Testis (tissue), 2 donors: Measurements from ENCODE around the gene ZFYVE26.

ENCODE experiments used
- POLR2A ChIP-seq: fragments of 450-650 bp; IDR thresholded peaks from one replicate; pipeline ENCODE4 v1.6.1; 2017; ENCODE audit warnings: antibody characterized with exemption, mild to moderate bottlenecking, moderate library complexity
- TF ChIP-seq, protein P1 (sequence below), 3 experiments: fragments of 450-650 bp in 2 of 3; fragments of 200-600 bp in 1 of 3; sonication (generic) in 1 of 3; IDR thresholded peaks; one replicate each; pipeline ENCODE4 v1.5.1; 2016 to 2019; ENCODE audit warnings: antibody characterized with exemption in 3 of 3, mild to moderate bottlenecking in 2 of 3, moderate library complexity in 1 of 3

DNA sequence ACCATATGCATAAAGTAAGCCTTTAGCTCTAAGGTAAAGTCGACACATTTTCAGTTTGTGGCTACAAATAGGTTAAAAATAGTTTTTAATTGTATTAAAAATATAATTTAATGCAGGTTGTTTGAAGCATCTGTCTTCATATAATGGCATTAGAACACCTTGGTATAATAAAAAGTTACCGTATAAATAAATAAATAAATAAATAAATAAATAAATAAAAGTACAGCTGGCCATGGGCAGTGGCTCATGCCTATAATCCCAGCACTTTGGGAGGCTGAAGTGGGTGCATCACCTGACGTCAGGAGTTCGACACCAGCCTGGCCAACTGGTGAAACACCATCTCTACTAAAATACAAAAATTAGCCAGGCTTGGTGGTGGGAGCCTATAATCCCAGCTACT lies 15.6 kb downstream of the ZFYVE26 start:
- TF ChIP-seq, protein P1, sequence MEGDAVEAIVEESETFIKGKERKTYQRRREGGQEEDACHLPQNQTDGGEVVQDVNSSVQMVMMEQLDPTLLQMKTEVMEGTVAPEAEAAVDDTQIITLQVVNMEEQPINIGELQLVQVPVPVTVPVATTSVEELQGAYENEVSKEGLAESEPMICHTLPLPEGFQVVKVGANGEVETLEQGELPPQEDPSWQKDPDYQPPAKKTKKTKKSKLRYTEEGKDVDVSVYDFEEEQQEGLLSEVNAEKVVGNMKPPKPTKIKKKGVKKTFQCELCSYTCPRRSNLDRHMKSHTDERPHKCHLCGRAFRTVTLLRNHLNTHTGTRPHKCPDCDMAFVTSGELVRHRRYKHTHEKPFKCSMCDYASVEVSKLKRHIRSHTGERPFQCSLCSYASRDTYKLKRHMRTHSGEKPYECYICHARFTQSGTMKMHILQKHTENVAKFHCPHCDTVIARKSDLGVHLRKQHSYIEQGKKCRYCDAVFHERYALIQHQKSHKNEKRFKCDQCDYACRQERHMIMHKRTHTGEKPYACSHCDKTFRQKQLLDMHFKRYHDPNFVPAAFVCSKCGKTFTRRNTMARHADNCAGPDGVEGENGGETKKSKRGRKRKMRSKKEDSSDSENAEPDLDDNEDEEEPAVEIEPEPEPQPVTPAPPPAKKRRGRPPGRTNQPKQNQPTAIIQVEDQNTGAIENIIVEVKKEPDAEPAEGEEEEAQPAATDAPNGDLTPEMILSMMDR (IDR thresholded peaks at IDR 0.05) = no peak
- no peak for TF ChIP-seq POLR2A
